ENCODE measurements around the gene DOCK2.

DNA sequence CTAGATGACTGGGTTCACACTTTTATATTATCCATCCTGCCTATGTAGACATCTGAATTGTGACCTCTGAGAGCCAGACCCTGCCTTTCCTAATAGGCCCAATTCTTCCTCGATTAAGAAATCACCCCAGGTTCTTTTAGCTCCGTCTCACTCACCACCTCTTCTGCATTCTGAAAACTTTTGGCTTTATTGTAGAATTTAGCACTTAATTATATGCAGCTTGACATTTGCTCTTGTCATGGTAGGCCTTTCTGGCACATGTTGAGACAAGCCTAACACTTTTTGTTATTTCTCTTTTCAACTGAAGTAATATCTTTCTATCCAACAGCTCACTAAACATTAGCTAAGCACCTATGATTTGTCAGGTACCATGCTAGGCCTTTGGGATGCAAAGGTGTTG, 180.0 kb downstream of the DOCK2 start:
- TF ChIP-seq EP300 (IDR thresholded peaks at IDR 0.05): no peak
- TF ChIP-seq, protein P1, sequence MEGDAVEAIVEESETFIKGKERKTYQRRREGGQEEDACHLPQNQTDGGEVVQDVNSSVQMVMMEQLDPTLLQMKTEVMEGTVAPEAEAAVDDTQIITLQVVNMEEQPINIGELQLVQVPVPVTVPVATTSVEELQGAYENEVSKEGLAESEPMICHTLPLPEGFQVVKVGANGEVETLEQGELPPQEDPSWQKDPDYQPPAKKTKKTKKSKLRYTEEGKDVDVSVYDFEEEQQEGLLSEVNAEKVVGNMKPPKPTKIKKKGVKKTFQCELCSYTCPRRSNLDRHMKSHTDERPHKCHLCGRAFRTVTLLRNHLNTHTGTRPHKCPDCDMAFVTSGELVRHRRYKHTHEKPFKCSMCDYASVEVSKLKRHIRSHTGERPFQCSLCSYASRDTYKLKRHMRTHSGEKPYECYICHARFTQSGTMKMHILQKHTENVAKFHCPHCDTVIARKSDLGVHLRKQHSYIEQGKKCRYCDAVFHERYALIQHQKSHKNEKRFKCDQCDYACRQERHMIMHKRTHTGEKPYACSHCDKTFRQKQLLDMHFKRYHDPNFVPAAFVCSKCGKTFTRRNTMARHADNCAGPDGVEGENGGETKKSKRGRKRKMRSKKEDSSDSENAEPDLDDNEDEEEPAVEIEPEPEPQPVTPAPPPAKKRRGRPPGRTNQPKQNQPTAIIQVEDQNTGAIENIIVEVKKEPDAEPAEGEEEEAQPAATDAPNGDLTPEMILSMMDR (IDR thresholded peaks at IDR 0.05): no peak
